Neural progenitor cell (in vitro differentiated cells): ENCODE data around the gene SLC12A6. TPM values are rescaled to one million over a fixed set of nuclear protein-coding genes. Genes with fewer than 3 reads are reported as not detected.

Experiments
- DNase-seq: peaks from one replicate; pipeline ENCODE4 v3.0.0-alpha.2; 2016; ENCODE audit warnings: low spot score
- H2AFZ ChIP-seq: fragments of 200-600 bp; sonication (generic); replicated peaks from 2 replicates; pipeline ENCODE4 v1.6.1; 2016; ENCODE audit warnings: antibody characterized with exemption
- H3F3A ChIP-seq: fragments of 200-600 bp; sonication (generic); 2 replicates; pipeline ENCODE4 v1.6.1; 2016; ENCODE audit warnings: antibody characterized with exemption, low read depth
- H3K27ac ChIP-seq: fragments of 200-600 bp; sonication (generic); 2 replicates; pipeline ENCODE4 v1.5.1; 2016; ENCODE audit warnings: mild to moderate bottlenecking
- H3K27me3 ChIP-seq: fragments of 200-600 bp; sonication (generic); 2 replicates; pipeline ENCODE4 v1.6.1; 2016; ENCODE audit warnings: mild to moderate bottlenecking, moderate library complexity
- H3K36me3 ChIP-seq: fragments of 200-600 bp; sonication (generic); 2 replicates; pipeline ENCODE4 v1.5.1; 2016
- H3K4me1 ChIP-seq: fragments of 200-600 bp; sonication (generic); 2 replicates; pipeline ENCODE4 v1.6.1; 2016; ENCODE audit warnings: mixed run types
- H3K4me2 ChIP-seq: fragments of 200-600 bp; sonication (generic); 2 replicates; pipeline ENCODE4 v1.6.1; 2016
- H3K4me3 ChIP-seq: fragments of 200-600 bp; sonication (generic); 2 replicates; pipeline ENCODE4 v1.5.1; 2016
- H3K79me2 ChIP-seq: fragments of 200-600 bp; sonication (generic); 2 replicates; pipeline ENCODE4 v1.6.1; 2016; ENCODE audit warnings: low read depth
- H3K9ac ChIP-seq: fragments of 200-600 bp; sonication (generic); 2 replicates; pipeline ENCODE4 v1.6.1; 2016
- H3K9me3 ChIP-seq: fragments of 200-600 bp; sonication (generic); 2 replicates; pipeline ENCODE4 v1.5.1; 2016; ENCODE audit warnings: low read depth
- H4K20me1 ChIP-seq: fragments of 200-600 bp; sonication (generic); 2 replicates; pipeline ENCODE4 v1.6.1; 2016; ENCODE audit warnings: low read depth
- H3K27ac Mint-ChIP-seq: 3 replicates; pipeline ENCODE4 v1.8.0; 2021; ENCODE audit warnings: mixed read lengths
- H3K27me3 Mint-ChIP-seq: 2 replicates; pipeline ENCODE4 v1.8.0; 2022; ENCODE audit warnings: low read depth, mild to moderate bottlenecking, inconsistent platforms, moderate library complexity, mixed read lengths; ENCODE audit not compliant: insufficient read depth
- H3K36me3 Mint-ChIP-seq: 3 replicates; pipeline ENCODE4 v1.8.0; 2021; ENCODE audit warnings: mixed read lengths
- H3K4me1 Mint-ChIP-seq: 3 replicates; pipeline ENCODE4 v1.8.0; 2021; ENCODE audit warnings: mixed read lengths
- H3K4me3 Mint-ChIP-seq: 3 replicates; pipeline ENCODE4 v1.8.0; 2021; ENCODE audit warnings: mild to moderate bottlenecking, moderate library complexity, mixed read lengths
- H3K9me3 Mint-ChIP-seq: 3 replicates; pipeline ENCODE4 v1.8.0; 2020; ENCODE audit warnings: mixed read lengths
- CTCF ChIP-seq: fragments of 200-600 bp; sonication (generic); IDR thresholded peaks from 2 replicates; pipeline ENCODE4 v1.5.1; 2017; ENCODE audit warnings: antibody characterized with exemption, mild to moderate bottlenecking
- EZH2 ChIP-seq: fragments of 200-600 bp; sonication (generic); IDR thresholded peaks from 2 replicates; pipeline ENCODE4 v1.6.1; 2017; ENCODE audit warnings: antibody characterized with exemption, mild to moderate bottlenecking, moderate library complexity
- EZH2phosphoT487 ChIP-seq: fragments of 200-600 bp; sonication (generic); IDR thresholded peaks from 2 replicates; pipeline ENCODE4 v1.6.1; 2017; ENCODE audit warnings: antibody characterized with exemption
- total RNA-seq: library from RNA; depleted of rRNA; stranded (reverse); fragments of >200 nt; gene quantifications from 2 replicates; pipeline ENCODE4 v1.2.3, GENCODE V29; 2015; ENCODE audit warnings: low replicate concordance

The SLC12A6 gene
- total RNA-seq, 1 donor from 2014 or later: 17.7 TPM

DNA sequence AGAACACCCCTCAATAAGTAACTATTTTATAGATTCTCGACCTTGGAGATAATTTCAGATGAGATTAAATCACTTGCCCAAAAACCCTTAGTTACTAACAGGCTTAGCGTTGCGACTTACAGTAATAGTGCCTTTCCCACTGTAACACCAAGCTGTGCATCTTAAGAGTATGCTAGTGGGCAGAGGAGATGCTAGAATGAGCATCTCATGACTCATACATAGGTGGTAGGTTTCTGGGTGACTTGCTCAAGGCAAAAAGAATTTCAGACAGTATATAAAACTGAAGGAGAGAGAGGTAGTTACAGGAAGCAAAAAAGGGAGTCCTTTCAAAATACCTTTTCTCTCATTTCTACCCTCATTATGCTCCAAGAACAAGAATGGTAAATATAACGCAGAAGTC, 131.6 kb downstream of the SLC12A6 start:
- TF ChIP-seq CTCF: no peak
- TF ChIP-seq EZH2: no peak
- no peak for TF ChIP-seq EZH2phosphoT487
- Mint-ChIP-seq H3K27me3 (peaks cover 4% of the 10 kb centered on the region), H3K9me3 (peaks cover 15% of the 10 kb centered on the region), H3K36me3 (peaks cover 33% of the 10 kb centered on the region), H3K4me3 (no peak overlapping the region), H3K4me1 (peaks cover 2% of the 10 kb centered on the region), H3K27ac (no peak overlapping the region)
- Histone ChIP-seq H3K27me3 (no peaks in the 10 kb centered on the region), H3K79me2 (peaks cover 85% of the 10 kb centered on the region), H3K4me2 (no peak overlapping the region), H3F3A (no peaks in the 10 kb centered on the region), H2AFZ (no peak overlapping the region), H3K9me3 (no peaks in the 10 kb centered on the region), H4K20me1 (peaks cover 23% of the 10 kb centered on the region), H3K4me3 (no peak overlapping the region), H3K9ac (peak overlapping the region; percentile 12), H3K27ac (no peak overlapping the region), H3K4me1 (peaks cover 6% of the 10 kb centered on the region), H3K36me3 (no peaks in the 10 kb centered on the region)
- DNase-seq: no peak

DNA sequence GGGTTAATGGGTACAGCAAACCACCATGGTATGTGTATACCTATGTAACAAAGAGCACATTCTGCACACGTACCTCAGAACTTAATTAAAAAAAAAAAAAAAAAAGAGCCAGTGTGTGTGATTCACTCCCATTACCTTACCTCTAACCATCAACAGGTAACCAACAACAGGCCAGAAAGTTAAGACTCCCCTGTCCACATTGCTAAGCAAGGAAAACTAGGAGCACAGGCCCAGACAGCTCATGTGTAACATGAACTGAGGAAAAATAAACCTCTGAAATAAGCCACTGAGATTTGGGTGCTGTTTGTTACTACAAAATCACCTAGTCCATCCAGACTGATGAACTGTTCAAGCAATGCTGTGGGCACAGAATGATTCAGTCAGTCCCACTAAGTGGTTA, 133.6 kb downstream of the SLC12A6 start:
- peaks cover 46% of the 10 kb centered on the region for H3K36me3 Mint-ChIP-seq
- H3K79me2 ChIP-seq: peaks cover 100% of the 10 kb centered on the region

GRCh38 chr15:34203305-34203704, 134.3 kb downstream of the SLC12A6 start:
- Histone ChIP-seq H3F3A (no peaks in the 10 kb centered on the region), H3K4me1 (peaks cover 3% of the 10 kb centered on the region), H3K36me3 (no peaks in the 10 kb centered on the region), H3K27me3 (no peaks in the 10 kb centered on the region), H3K9me3 (no peaks in the 10 kb centered on the region), H3K4me3 (no peak overlapping the region), H2AFZ (no peak overlapping the region), H3K27ac (no peak overlapping the region), H4K20me1 (peaks cover 16% of the 10 kb centered on the region), H3K9ac (no peak overlapping the region), H3K4me2 (no peak overlapping the region), H3K79me2 (peaks cover 100% of the 10 kb centered on the region)
- H3K27me3 Mint-ChIP-seq: no peaks in the 10 kb centered on the region
- no peak overlapping the region for H3K27ac Mint-ChIP-seq
- no peak for DNase-seq
- TF ChIP-seq EZH2phosphoT487 (no peak), CTCF (no peak), EZH2 (no peak)
- peaks cover 2% of the 10 kb centered on the region for H3K4me1 Mint-ChIP-seq
- H3K4me3 Mint-ChIP-seq: no peak overlapping the region
- peaks cover 52% of the 10 kb centered on the region for H3K36me3 Mint-ChIP-seq
- peaks cover 22% of the 10 kb centered on the region for H3K9me3 Mint-ChIP-seq

More for the DNA sequence above, 133.6 kb downstream of the SLC12A6 start:
- Mint-ChIP-seq H3K4me1 (peaks cover 2% of the 10 kb centered on the region), H3K4me3 (no peak overlapping the region), H3K9me3 (peaks cover 20% of the 10 kb centered on the region), H3K27ac (no peak overlapping the region), H3K27me3 (no peaks in the 10 kb centered on the region)
- Histone ChIP-seq H3K4me2 (no peak overlapping the region), H3K27me3 (no peaks in the 10 kb centered on the region), H4K20me1 (peaks cover 22% of the 10 kb centered on the region), H2AFZ (no peak overlapping the region), H3K27ac (no peak overlapping the region), H3K4me3 (no peak overlapping the region), H3K4me1 (peaks cover 6% of the 10 kb centered on the region), H3K36me3 (no peaks in the 10 kb centered on the region), H3F3A (no peaks in the 10 kb centered on the region), H3K9me3 (no peaks in the 10 kb centered on the region), H3K9ac (no peak overlapping the region)
- no peak for DNase-seq
- no peak for TF ChIP-seq EZH2phosphoT487
- no peak for TF ChIP-seq CTCF
- TF ChIP-seq EZH2: no peak
